ENCODE data around the gene CDRT15L2.
"Not testable (repeated sequence)": the region's sequence is repeated elsewhere in the genome, so short reads cannot be mapped to it uniquely, and the experiment has no call there.

DNA sequence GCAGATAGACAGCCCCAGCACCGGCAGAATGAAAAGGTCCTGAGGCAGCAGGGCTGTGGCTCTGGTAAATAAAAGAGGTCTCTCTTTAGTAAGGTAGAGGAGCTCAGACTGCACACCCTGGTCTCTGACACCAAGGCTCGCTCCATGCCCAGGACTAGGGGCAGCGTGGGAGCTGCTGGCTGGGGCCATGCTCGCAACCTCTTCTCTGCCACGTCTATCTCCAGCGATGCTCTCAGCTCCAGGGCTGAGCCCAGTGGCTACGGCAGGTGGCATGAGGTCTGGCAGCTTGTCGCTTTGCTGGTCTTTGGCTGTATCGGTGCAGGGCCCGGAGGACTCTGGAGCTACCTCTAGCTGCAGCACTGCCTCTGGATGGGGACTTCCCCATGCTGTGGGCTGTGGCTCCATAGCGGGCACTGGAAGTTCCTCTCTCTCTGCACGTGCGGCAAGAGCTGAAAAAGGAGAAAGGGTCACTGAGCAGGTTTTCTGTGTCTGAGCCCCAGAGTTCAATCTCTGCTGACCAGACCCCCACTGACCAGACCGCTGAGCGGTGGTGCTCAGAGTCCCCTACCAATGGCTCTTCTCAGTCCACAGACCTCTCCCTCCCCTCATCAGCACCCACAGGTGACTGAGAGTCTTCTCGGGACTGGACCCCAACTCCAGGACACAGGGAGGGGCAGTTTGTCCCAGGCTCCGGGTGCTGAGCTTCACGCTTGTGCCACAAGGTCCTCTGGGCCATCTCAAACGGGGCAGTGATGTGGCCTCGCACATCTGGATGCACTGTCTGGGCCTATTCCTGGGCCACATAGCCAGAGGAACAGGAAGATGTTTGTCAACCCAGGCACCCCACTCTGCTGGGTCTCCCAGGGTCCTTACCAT lies 24.2 kb upstream of the CDRT15L2 start:
- not testable (repeated sequence) for TF ChIP-seq CTCF, POLR2A (IDR thresholded peaks at IDR 0.05)

Measured in right lobe of liver (tissue), 4 donors.